Endothelial cell of umbilical vein (primary cell): ENCODE measurements around the gene RASSF6. TPM values are rescaled to one million over a fixed set of nuclear protein-coding genes. Genes with fewer than 3 reads are reported as not detected.
"Not testable (repeated sequence)": the region's sequence is repeated elsewhere in the genome, so short reads cannot be mapped to it uniquely, and the experiment has no call there.

Experiments
- BruUV-seq: library from RNA; stranded (reverse); fragments of 400-500 nt; replicated peaks from 2 replicates; lab custom pipeline; 2021; lab: Mats Ljungman, UMichigan
- CTCF ChIA-PET: fragments of 300-600, 350-600 bp; sonication (Branson Sonifier 250); formaldehyde crosslinking; loops from one replicate; lab custom pipeline; 2021; ENCODE audit warnings: antibody characterized with exemption, inconsistent platforms; lab: Charles Lee
- POLR2A ChIA-PET: fragments of 300-600, 350-600 bp; sonication (Branson Sonifier 250); formaldehyde crosslinking; loops from one replicate; lab custom pipeline; 2021; ENCODE audit warnings: antibody characterized with exemption, inconsistent platforms; lab: Charles Lee
- DNase-seq: peaks from one replicate; pipeline ENCODE4 v3.0.0-alpha.2; 2011; ENCODE audit warnings: low read depth, low spot score
- FAIRE-seq: peaks from 2 replicates; lab custom pipeline; 2011; peaks lifted over from hg19 to GRCh38; lab: Jason Lieb, UNC
- H2AFZ ChIP-seq: 2 replicates; pipeline ENCODE4 v1.6.0; 2012; ENCODE audit warnings: low read depth, low read length, control low read depth, inconsistent platforms
- H3K27ac ChIP-seq: 2 replicates; pipeline ENCODE4 v1.5.1; 2011; ENCODE audit warnings: low read depth, mild to moderate bottlenecking, control low read depth, low read length, moderate library complexity; ENCODE audit not compliant: insufficient read depth
- H3K27me3 ChIP-seq, 2 experiments: 2 replicates each; pipeline versions ENCODE4 v1.6.0 to v1.6.1; 2011; ENCODE audit warnings: low read length in 2 of 2, mixed read lengths in 1 of 2; ENCODE audit not compliant: control insufficient read depth in 2 of 2, insufficient read depth in 2 of 2
- H3K36me3 ChIP-seq, 2 experiments: 2 replicates in 1 of 2; 3 replicates in 1 of 2; pipeline ENCODE4 v1.5.1; 2011; ENCODE audit warnings: low read length in 2 of 2, mild to moderate bottlenecking in 1 of 2, moderate library complexity in 1 of 2; ENCODE audit not compliant: control insufficient read depth in 2 of 2, insufficient read depth in 2 of 2; ENCODE audit errors: extremely low read depth in 1 of 2
- H3K4me1 ChIP-seq: 3 replicates; pipeline ENCODE4 v1.5.1; 2011; ENCODE audit warnings: mild to moderate bottlenecking, low read length; ENCODE audit not compliant: control insufficient read depth, insufficient read depth; ENCODE audit errors: extremely low read depth
- H3K4me2 ChIP-seq: 2 replicates; pipeline ENCODE4 v1.6.1; 2011; ENCODE audit warnings: low read length, control low read depth, mixed read lengths; ENCODE audit not compliant: insufficient read depth
- H3K4me3 ChIP-seq, 3 experiments: fragments of 200-600 bp in 1 of 3; sonication (generic), shearing (Covaris generic) in 1 of 3; replicated peaks in 1 of 3; 2 replicates each; pipeline ENCODE4 v1.5.1; 2011 to 2016; ENCODE audit warnings: control low read depth in 3 of 3, low read length in 3 of 3, mild to moderate bottlenecking in 2 of 3, inconsistent platforms in 1 of 3, low read depth in 1 of 3, moderate library complexity in 1 of 3; ENCODE audit not compliant: insufficient read depth in 1 of 3
- H3K79me2 ChIP-seq: 2 replicates; pipeline ENCODE4 v1.6.0; 2012; ENCODE audit warnings: low read length, inconsistent platforms; ENCODE audit not compliant: control insufficient read depth, insufficient read depth
- H3K9ac ChIP-seq: replicated peaks from 2 replicates; pipeline ENCODE3; 2011; ENCODE audit warnings: low read length, control low read depth; ENCODE audit not compliant: insufficient read depth; ENCODE audit errors: extremely low read depth
- H3K9me1 ChIP-seq: replicated peaks from 3 replicates; pipeline ENCODE4 v1.6.0; 2011; ENCODE audit warnings: mild to moderate bottlenecking, low read length; ENCODE audit not compliant: control insufficient read depth, insufficient read depth; ENCODE audit errors: extremely low read depth
- H3K9me3 ChIP-seq: replicated peaks from 2 replicates; pipeline ENCODE4 v1.5.1; 2012; ENCODE audit warnings: low read length, inconsistent platforms; ENCODE audit not compliant: control insufficient read depth, insufficient read depth
- H4K20me1 ChIP-seq: replicated peaks from 2 replicates; pipeline ENCODE3; 2011; ENCODE audit warnings: mild to moderate bottlenecking, low read length; ENCODE audit not compliant: control insufficient read depth, insufficient read depth; ENCODE audit errors: extremely low read depth
- CTCF ChIP-seq, 2 donors: IDR thresholded peaks; 1 replicate in 1 of 2; 2 replicates in 1 of 2; pipeline ENCODE4 v1.5.1; 2011; ENCODE audit warnings: low read length in 2 of 2, mild to moderate bottlenecking in 2 of 2, moderate library complexity in 2 of 2, control low read depth in 1 of 2, inconsistent platforms in 1 of 2, low read depth in 1 of 2; ENCODE audit not compliant: insufficient read depth in 1 of 2; ENCODE audit errors: extremely low read depth in 1 of 2
- EZH2 ChIP-seq: IDR thresholded peaks from 2 replicates; pipeline ENCODE4 v1.6.1; 2012; ENCODE audit warnings: borderline replicate concordance, low read depth, mild to moderate bottlenecking, moderate library complexity, low read length, inconsistent platforms; ENCODE audit not compliant: severe bottlenecking
- FOS ChIP-seq: IDR thresholded peaks from 2 replicates; pipeline ENCODE4 v1.6.1; 2011; ENCODE audit warnings: mild to moderate bottlenecking, low read length, moderate library complexity, borderline replicate concordance; ENCODE audit not compliant: insufficient read depth
- GATA2 ChIP-seq: IDR thresholded peaks from 2 replicates; pipeline ENCODE4 v1.7.0; 2011; ENCODE audit warnings: low read depth, mild to moderate bottlenecking, moderate library complexity, mixed read lengths, low read length; ENCODE audit not compliant: insufficient read length, insufficient read depth
- MAX ChIP-seq: IDR thresholded peaks from 2 replicates; pipeline ENCODE4 v1.6.1; 2011; ENCODE audit not compliant: insufficient read depth, insufficient read length
- POLR2A ChIP-seq: IDR thresholded peaks from 2 replicates; pipeline ENCODE4 v1.6.1; 2012; ENCODE audit warnings: low read depth, mild to moderate bottlenecking, control low read depth, low read length
- POLR2AphosphoS5 ChIP-seq: IDR thresholded peaks from 2 replicates; pipeline ENCODE4 v1.6.1; 2012; ENCODE audit warnings: low read depth, mild to moderate bottlenecking, control low read depth, low read length, moderate library complexity; ENCODE audit not compliant: insufficient read depth
- dilution Hi-C: fragments of 300-500 bp; cut with MboI; formaldehyde crosslinking; loops from one replicate; pipeline ENCODE4 v1.15.0; 2019; ENCODE audit warnings: low sequenced_read_pairs; ENCODE audit not compliant: extremely low pct_ligation_motif_present
- intact Hi-C: fragments of 100-400 bp; cut with micrococcal nuclease; formaldehyde crosslinking; loops from one replicate; pipeline ENCODE4 v1.10.0; 2022
- polyA plus RNA-seq, 4 experiments: library from polyadenylated mRNA; depleted of rRNA in 3 of 4; stranded (reverse) in 3 of 4; unstranded in 1 of 4; fragments of >200 nt; gene quantifications; 2 replicates each; pipeline versions ENCODE4 v1.2.1 to v1.2.3, GENCODE V29; 2011 to 2012; ENCODE audit warnings: missing spikeins in 1 of 4
- total RNA-seq: library from RNA; stranded (reverse); gene quantifications from 2 replicates; pipeline ENCODE4 v1.2.3, GENCODE V29; 2021

The RASSF6 gene
- total and polyA plus RNA-seq, 2 donors (not counting 3 experiments of a cell fraction or from before 2014, with no cell fraction given) = not detected

GRCh38 chr4:73573794-73574528 is 46.3 kb downstream of the RASSF6 start:
- Histone ChIP-seq H4K20me1 (no peaks in the 10 kb centered on the region), H3K9me1 (no peaks in the 10 kb centered on the region), H3K4me3 (no peak overlapping the region), H3K9ac (no peak overlapping the region), H3K4me1 (no peaks in the 10 kb centered on the region), H2AFZ (no peak overlapping the region), H3K36me3 (no peaks in the 10 kb centered on the region), H3K79me2 (no peaks in the 10 kb centered on the region), H3K27ac (no peak overlapping the region), H3K27me3 (no peaks in the 10 kb centered on the region), H3K4me2 (no peak overlapping the region), H3K9me3 (no peaks in the 10 kb centered on the region)
- peak; percentile 80 to 87 for TF ChIP-seq CTCF (IDR thresholded peaks at IDR 0.05; ENCODE audit: extremely low read depth in 1 of 2, insufficient read depth in 1 of 2, low read depth in 1 of 2, low read length in 2 of 2)
- TF ChIP-seq POLR2AphosphoS5 = no peak
- no peak for TF ChIP-seq FOS
- TF ChIP-seq EZH2 = no peak
- TF ChIP-seq MAX = no peak
- TF ChIP-seq POLR2A = no peak
- no peak for TF ChIP-seq GATA2
- DNase-seq = peak; percentile 73
- CTCF ChIA-PET = interaction anchor here (0.6 to 8.4 kb wide), 37 partner anchors 8 to 791 kb away, joined by 3 to 94 read pairs (median 4); partner anchors contain the start of genes CXCL2 and EREG
- intact Hi-C loops (loop anchor here (1.0 to 5.0 kb wide), 5 partner anchors 79 to 738 kb away; no protein-coding TSS in a partner anchor), dilution Hi-C loops (no loop called here)
- FAIRE-seq = peak; percentile 85
- no TSS peak for BruUV-seq
- POLR2A ChIA-PET = no interaction called here

- H4K20me1 ChIP-seq, H3K9me1 ChIP-seq, H3K4me2 ChIP-seq, H2AFZ ChIP-seq, H3K9me3 ChIP-seq, dilution Hi-C loops, BruUV-seq, CTCF ChIA-PET, FAIRE-seq, H3K27me3 ChIP-seq, intact Hi-C loops, H3K4me1 ChIP-seq, DNase-seq, H3K36me3 ChIP-seq, POLR2A ChIA-PET, H3K9ac ChIP-seq, H3K79me2 ChIP-seq, H3K27ac ChIP-seq, H3K4me3 ChIP-seq: not testable (repeated sequence)
Measured at GRCh38 chr4:73550865-73551264, 69.4 kb downstream of the RASSF6 start.
